H9 (cell line): Measurements from ENCODE around the gene AHSP. TPM values are rescaled to one million over a fixed set of nuclear protein-coding genes. Genes with fewer than 3 reads are reported as not detected.

Experiments used
- DNase-seq: peaks from one replicate; pipeline ENCODE4 v3.0.0-alpha.2; 2017
- H2AFZ ChIP-seq: one replicate; pipeline ENCODE4 v1.6.1; 2013; ENCODE audit warnings: mild to moderate bottlenecking, low read length, control low read depth, moderate library complexity
- H2AK5ac ChIP-seq: 2 replicates; pipeline ENCODE4 v1.6.1; 2013; ENCODE audit warnings: low read length, control low read depth, mixed read lengths; ENCODE audit not compliant: insufficient read length
- H2BK120ac ChIP-seq: one replicate; pipeline ENCODE4 v1.6.1; 2013; ENCODE audit warnings: low read depth, mild to moderate bottlenecking, low read length, control low read depth, inconsistent platforms; ENCODE audit not compliant: poor library complexity, severe bottlenecking
- H2BK12ac ChIP-seq: 2 replicates; pipeline ENCODE4 v1.6.1; 2013; ENCODE audit warnings: low read length, control low read depth, mixed read lengths, low read depth; ENCODE audit not compliant: insufficient read length
- H2BK15ac ChIP-seq: 2 replicates; pipeline ENCODE4 v1.6.1; 2013; ENCODE audit warnings: low read depth, low read length, control low read depth
- H2BK20ac ChIP-seq: one replicate; pipeline ENCODE4 v1.6.1; 2013; ENCODE audit warnings: low read depth, mild to moderate bottlenecking, low read length, control low read depth, inconsistent platforms; ENCODE audit not compliant: poor library complexity, severe bottlenecking
- H2BK5ac ChIP-seq: 2 replicates; pipeline ENCODE4 v1.6.1; 2013; ENCODE audit warnings: low read length, control low read depth, mixed read lengths; ENCODE audit not compliant: insufficient read length
- H3K14ac ChIP-seq: 2 replicates; pipeline ENCODE4 v1.6.1; 2013; ENCODE audit warnings: low read length, control low read depth; ENCODE audit not compliant: insufficient read depth
- H3K18ac ChIP-seq: 2 replicates; pipeline ENCODE4 v1.6.1; 2013; ENCODE audit warnings: low read depth, mild to moderate bottlenecking, mixed read lengths, low read length, control low read depth; ENCODE audit not compliant: insufficient read length
- H3K23ac ChIP-seq: 2 replicates; pipeline ENCODE4 v1.6.1; 2013; ENCODE audit warnings: low read length, control low read depth, mixed read lengths, low read depth; ENCODE audit not compliant: insufficient read length
- H3K23me2 ChIP-seq: 2 replicates; pipeline ENCODE4 v1.6.1; 2013; ENCODE audit warnings: low read depth, mild to moderate bottlenecking, mixed read lengths, low read length, control low read depth; ENCODE audit not compliant: insufficient read length, poor library complexity, severe bottlenecking
- H3K27ac ChIP-seq: 2 replicates; pipeline ENCODE4 v1.5.1; 2013; ENCODE audit warnings: low read length, control low read depth, mixed read lengths, low read depth; ENCODE audit not compliant: insufficient read length
- H3K27me3 ChIP-seq: 2 replicates; pipeline ENCODE4 v1.6.1; 2013; ENCODE audit warnings: low read length, control low read depth, inconsistent platforms; ENCODE audit not compliant: insufficient read depth
- H3K4ac ChIP-seq: 2 replicates; pipeline ENCODE4 v1.6.1; 2013; ENCODE audit warnings: low read depth, mild to moderate bottlenecking, control low read depth, inconsistent platforms, low read length, moderate library complexity
- H3K4me1 ChIP-seq: 2 replicates; pipeline ENCODE4 v1.6.1; 2013; ENCODE audit warnings: low read length, control low read depth, inconsistent platforms; ENCODE audit not compliant: insufficient read depth
- H3K4me2 ChIP-seq: 2 replicates; pipeline ENCODE4 v1.6.1; 2013; ENCODE audit warnings: low read length, control low read depth, mixed read lengths; ENCODE audit not compliant: insufficient read length, insufficient read depth
- H3K56ac ChIP-seq: 2 replicates; pipeline ENCODE4 v1.6.1; 2013; ENCODE audit warnings: low read depth, mild to moderate bottlenecking, mixed read lengths, low read length, control low read depth; ENCODE audit not compliant: insufficient read length
- H3K79me1 ChIP-seq: 2 replicates; pipeline ENCODE4 v1.6.1; 2013; ENCODE audit warnings: low read depth, mild to moderate bottlenecking, moderate library complexity, low read length, control low read depth, inconsistent platforms; ENCODE audit not compliant: insufficient read depth, poor library complexity, severe bottlenecking
- H3K79me2 ChIP-seq: 2 replicates; pipeline ENCODE4 v1.6.1; 2013; ENCODE audit warnings: low read length, control low read depth, inconsistent platforms; ENCODE audit not compliant: insufficient read depth
- H3K9ac ChIP-seq: 2 replicates; pipeline ENCODE4 v1.6.1; 2013; ENCODE audit warnings: low read length, control low read depth, mixed read lengths; ENCODE audit not compliant: insufficient read length; ENCODE audit errors: extremely low read depth
- H3K9me3 ChIP-seq: one replicate; pipeline ENCODE4 v1.6.1; 2013; ENCODE audit warnings: low read depth, low read length, inconsistent platforms; ENCODE audit not compliant: control insufficient read depth
- H3T11ph ChIP-seq: one replicate; pipeline ENCODE4 v1.6.1; 2013; ENCODE audit warnings: mild to moderate bottlenecking, low read length, control low read depth, inconsistent platforms
- H4K20me1 ChIP-seq: one replicate; pipeline ENCODE4 v1.6.1; 2013; ENCODE audit not compliant: control insufficient read depth, insufficient read length, insufficient read depth
- H4K5ac ChIP-seq: 2 replicates; pipeline ENCODE4 v1.6.1; 2013; ENCODE audit warnings: low read depth, mild to moderate bottlenecking, mixed read lengths, low read length, control low read depth; ENCODE audit not compliant: insufficient read length
- H4K8ac ChIP-seq: replicated peaks from 2 replicates; pipeline ENCODE4 v1.6.1; 2013; ENCODE audit warnings: low read length, control low read depth, mixed read lengths, low read depth; ENCODE audit not compliant: insufficient read length
- H4K91ac ChIP-seq: 2 replicates; pipeline ENCODE4 v1.6.1; 2013; ENCODE audit warnings: low read depth, mild to moderate bottlenecking, moderate library complexity, mixed read lengths, low read length, control low read depth; ENCODE audit not compliant: insufficient read length
- H3K27ac Mint-ChIP-seq, 3 experiments: 2 replicates in 2 of 3; 3 replicates in 1 of 3; pipeline ENCODE4 v1.8.0; 2020 to 2021; ENCODE audit warnings: mixed read lengths in 3 of 3, mild to moderate bottlenecking in 1 of 3, moderate library complexity in 1 of 3
- H3K27me3 Mint-ChIP-seq: 2 replicates; pipeline ENCODE4 v1.8.0; 2021; ENCODE audit warnings: low read depth, mild to moderate bottlenecking, moderate library complexity, mixed read lengths
- H3K36me3 Mint-ChIP-seq, 3 experiments: 2 replicates in 2 of 3; 3 replicates in 1 of 3; pipeline ENCODE4 v1.8.0; 2020 to 2021; ENCODE audit warnings: low read depth in 3 of 3, mixed read lengths in 3 of 3; ENCODE audit not compliant: insufficient read depth in 1 of 3
- H3K4me1 Mint-ChIP-seq, 2 experiments: 2 replicates each; pipeline ENCODE4 v1.8.0; 2020; ENCODE audit warnings: mixed read lengths in 2 of 2
- H3K4me3 Mint-ChIP-seq, 2 experiments: 2 replicates in 1 of 2; 3 replicates in 1 of 2; pipeline ENCODE4 v1.8.0; 2020 to 2021; ENCODE audit warnings: mild to moderate bottlenecking in 2 of 2, mixed read lengths in 2 of 2, moderate library complexity in 1 of 2
- H3K9me3 Mint-ChIP-seq, 2 experiments: 2 replicates in 1 of 2; 3 replicates in 1 of 2; pipeline ENCODE4 v1.8.0; 2020; ENCODE audit warnings: mild to moderate bottlenecking in 2 of 2, mixed read lengths in 2 of 2, moderate library complexity in 1 of 2
- CTCF ChIP-seq: fragments of 200-600 bp; sonication (generic); conservative IDR thresholded peaks from 3 replicates; pipeline ENCODE4 v1.8.0; 2021; ENCODE audit warnings: antibody characterized with exemption, mild to moderate bottlenecking
- WGBS: extraction: QIAGEN DNeasy Blood & Tissue Kit; methylation state at CpG from one replicate; pipeline ENCODE4 v1.1.7; 2013; ENCODE audit warnings: missing lambda C conversion rate, low lambda C conversion rate, mixed read lengths; ENCODE audit not compliant: insufficient read length; ENCODE audit errors: extremely low coverage; 5-methylcytosine and 5-hydroxymethylcytosine counted together
- total RNA-seq: library from RNA; stranded (reverse); gene quantifications from 2 replicates; pipeline ENCODE4 v1.2.1, GENCODE V29; 2021

Gene AHSP
- total RNA-seq, 1 experiment from 2014 or later = not detected

GRCh38 chr16:31535737-31536136, 8.0 kb downstream of the AHSP start:
- H3K9me3 Mint-ChIP-seq = peaks cover 33 to 35% of the 10 kb centered on the region in 2 experiments
- no CpG with 5 or more reads among the region's 9 CpGs for WGBS

More at GRCh38 chr16:31535737-31536136, 8.0 kb downstream of the AHSP start:
- H3K56ac ChIP-seq = no peak overlapping the region
- H3K79me2 ChIP-seq = no peaks in the 10 kb centered on the region
- no peaks in the 10 kb centered on the region; the same call in 1 of the 2 replicates for H3K27me3 ChIP-seq
- H3K79me1 ChIP-seq = no peaks in the 10 kb centered on the region
- no peak overlapping the region for H2AK5ac ChIP-seq
- H4K8ac ChIP-seq = no peak overlapping the region
- H3K9ac ChIP-seq = no peak overlapping the region
- no peak overlapping the region for H3K23ac ChIP-seq
- no peak overlapping the region for H4K5ac ChIP-seq
- H3K9me3 ChIP-seq = no peaks in the 10 kb centered on the region
- H2BK5ac ChIP-seq = no peak overlapping the region
- Mint-ChIP-seq H3K27ac (no peak overlapping the region), H3K36me3 (peaks cover 3 to 16% (median 12%) of the 10 kb centered on the region in 3 experiments), H3K27me3 (peaks cover 9% of the 10 kb centered on the region), H3K4me3 (no peak overlapping the region), H3K4me1 (no peaks in the 10 kb centered on the region)
- no peaks in the 10 kb centered on the region for H3K4me1 ChIP-seq
- no peak overlapping the region for H2BK20ac ChIP-seq
- no peak overlapping the region for H2AFZ ChIP-seq
- no peak overlapping the region for H3K14ac ChIP-seq
- H2BK15ac ChIP-seq = no peak overlapping the region
- H3K18ac ChIP-seq = no peak overlapping the region
- peaks cover 9% of the 10 kb centered on the region for H3K23me2 ChIP-seq
- no peak for TF ChIP-seq CTCF
- no peak overlapping the region for H3K4ac ChIP-seq
- H3T11ph ChIP-seq = no peak overlapping the region
- no peaks in the 10 kb centered on the region for H4K20me1 ChIP-seq
- H2BK12ac ChIP-seq = no peak overlapping the region
- no peak overlapping the region for H3K4me2 ChIP-seq
- DNase-seq = no peak
- no peak overlapping the region for H2BK120ac ChIP-seq
- H3K27ac ChIP-seq = no peak overlapping the region
- no peak overlapping the region for H4K91ac ChIP-seq
